Heart right ventricle (tissue), 16 donors: ENCODE measurements around the gene PHF19. TPM values are rescaled to one million over a fixed set of nuclear protein-coding genes. Genes with fewer than 3 reads are reported as not detected.
A peak's percentile ranks its signal among the peaks of the same experiment; 100 is the strongest.

ENCODE experiments used
- ATAC-seq, 8 donors: fragments of 200-7000 bp; cut with Tn5 transposase; one replicate each; pipeline ENCODE4 v1.9.1; 2020; ENCODE audit warnings: mild to moderate bottlenecking in 8 of 8, moderate library complexity in 8 of 8, moderate number of reproducible peaks in 1 of 8
- DNase-seq, 2 donors: peaks; one replicate each; pipeline ENCODE4 v3.0.0-alpha.2; 2020
- H3K27ac ChIP-seq, 10 donors: fragments of 200-600 bp; sonication (generic) in 2 of 10; one replicate each; pipeline versions ENCODE4 v1.5.0 to v1.8.0; 2020 to 2022; ENCODE audit warnings: mild to moderate bottlenecking in 3 of 10
- H3K27me3 ChIP-seq, 7 donors: fragments of 200-600 bp; one replicate each; pipeline ENCODE4 v1.8.0; 2021 to 2022; ENCODE audit warnings: mild to moderate bottlenecking in 2 of 7
- H3K36me3 ChIP-seq, 9 donors: fragments of 200-600 bp; sonication (generic) in 1 of 9; one replicate each; pipeline versions ENCODE4 v1.5.0 to v1.8.0; 2020 to 2022; ENCODE audit warnings: mild to moderate bottlenecking in 2 of 9
- H3K4me1 ChIP-seq, 9 donors: fragments of 200-600 bp; sonication (generic) in 1 of 9; one replicate each; pipeline versions ENCODE4 v1.5.0 to v1.8.0; 2020 to 2022; ENCODE audit warnings: mild to moderate bottlenecking in 4 of 9
- H3K4me3 ChIP-seq, 10 donors: fragments of 200-600 bp; sonication (generic) in 2 of 10; one replicate each; pipeline versions ENCODE4 v1.5.0 to v1.8.0; 2020 to 2022; ENCODE audit warnings: mild to moderate bottlenecking in 7 of 10, moderate library complexity in 2 of 10
- H3K9me3 ChIP-seq, 11 donors: fragments of 200-600 bp in 10 of 11; sonication (generic) in 2 of 11; one replicate each; pipeline versions ENCODE4 v1.5.0 to v1.8.0; 2013 to 2022; ENCODE audit warnings: mild to moderate bottlenecking in 2 of 11, control low read depth in 1 of 11, moderate library complexity in 1 of 11
- WGBS, 2 donors: extraction: QIAGEN DNeasy Blood & Tissue Kit; methylation state at CpG; one replicate each; pipeline ENCODE4 v1.1.7; 2013; ENCODE audit warnings: inconsistent platforms in 1 of 2; 5-methylcytosine and 5-hydroxymethylcytosine counted together
- intact Hi-C, 10 donors: fragments of 100-400 bp; cut with DNase I; formaldehyde crosslinking; loops; one replicate each; pipeline versions ENCODE4 v1.11.1 to v1.14.2; 2022
- polyA plus RNA-seq, 2 donors: library from polyadenylated mRNA; stranded (reverse); fragments of 200-250 nt; gene quantifications; one replicate each; pipeline ENCODE4 v1.2.3, GENCODE V29; 2013
- total RNA-seq, 10 donors: library from RNA; stranded (reverse); fragmentation: NEBNext Ultra II Directional in 3 of 10; extraction: Animal tissue kit (Norgen Biotek cat#: 25700) in 3 of 10; gene quantifications; one replicate each; pipeline versions ENCODE4 v1.2.1 to v1.2.4, GENCODE V29; 2021 to 2023
- TF ChIP-seq, protein P1 (sequence below), 9 donors: fragments of 200-600 bp; sonication (generic) in 2 of 9; IDR thresholded peaks; one replicate each; pipeline versions ENCODE4 v1.5.0 to v1.8.0; 2021 to 2022; ENCODE audit warnings: antibody characterized with exemption in 9 of 9, mild to moderate bottlenecking in 5 of 9, moderate library complexity in 1 of 9
- donor health status: Arrhythmogenic right ventricular cardiomyopathy.
- donor health status: ischemic (EF 13 %, LVEDD 7.1; RV severe dilation, severe dysfunction).
- donor health status: healthy with polysubstance abuse.
- donor health status: DM: no; HTN: yes; CAD: no.
- donor health status: DM: no; HTN: no; CAD: no.
- donor health status: ischemic (EF 25% LVEDD 6.9; RV normal size, moderate dysfunction).
- donor health status: ischemic (EF 25% LVEDD 5.7; RV mildly dilated, moderate dysfunction).
- donor health status: healthy.
- donor health status: DM: yes; HTN: yes; CAD: no.
- donor health status: Ischemic cardiomyopathy.
- donor health status: ischemic (EF 35%, LVEDD 5.7; RV mildly dilated, moderate dysfunction).
- donor health status: nonischemic (EF 11% LVEDD 7.7; RV severe dilation, severe dysfunction).
- donor health status: DM: yes; HTN: yes; CAD: no.
- donor health status: PGD.
- donor health status: ischemic (EF 29% LVEDD 5.4; RV normal size, mild dysfunction).
- donor health status: nonischemic (EF 23%, LVEDD 6.1; RV moderate dilation, normal function).

Gene PHF19
- total and polyA plus RNA-seq, 12 donors = 9.2 to 24.0 (median 12.8) TPM

DNA sequence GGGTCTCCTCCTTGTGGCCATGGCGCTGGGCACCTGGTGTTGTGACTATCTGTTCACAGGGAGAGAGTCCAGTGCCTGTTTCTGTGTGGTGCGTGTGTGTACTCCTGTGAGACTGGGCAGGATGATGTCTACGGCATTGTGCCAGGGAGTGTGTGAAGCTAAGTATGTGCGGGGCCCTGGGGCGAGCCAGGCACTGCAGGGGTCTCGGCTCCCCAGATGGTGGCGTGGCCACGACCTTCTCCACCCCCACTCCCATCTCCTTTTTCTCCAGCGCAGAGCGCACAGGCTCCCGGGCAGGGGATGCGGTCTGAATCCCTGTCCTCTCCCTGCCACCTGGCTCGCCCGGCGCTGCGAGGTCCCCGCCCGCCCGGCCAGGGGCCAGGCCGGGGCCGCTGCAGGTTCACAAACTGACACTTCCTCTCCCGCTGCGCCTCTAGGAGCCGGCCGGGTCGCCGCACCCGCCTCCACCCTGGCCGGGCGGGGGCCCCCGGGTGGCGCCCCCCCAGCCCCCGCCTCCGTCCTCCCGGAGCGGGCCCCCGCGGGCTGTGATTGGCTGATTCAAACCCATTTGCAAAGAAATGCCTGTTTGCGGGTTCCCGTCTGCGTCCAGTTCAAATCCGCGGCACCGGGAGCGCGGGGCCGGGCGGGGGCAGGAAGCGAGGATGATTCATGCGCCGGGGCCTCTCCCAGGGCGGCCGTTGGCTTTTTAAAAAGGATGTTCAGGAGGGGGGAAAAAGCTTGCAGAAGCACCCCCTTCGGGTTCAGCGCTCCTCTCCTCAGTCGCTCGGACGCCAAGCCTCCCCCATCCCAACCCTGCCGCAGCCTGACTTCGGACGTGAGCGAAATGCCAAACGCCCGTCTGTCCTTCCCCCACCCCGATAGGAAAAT, 790 bp downstream of the PHF19 start:
- H3K36me3 ChIP-seq = peaks cover 0 to 35% (median 0%) of the 10 kb centered on the region in 9 donors
- TF ChIP-seq, protein P1, sequence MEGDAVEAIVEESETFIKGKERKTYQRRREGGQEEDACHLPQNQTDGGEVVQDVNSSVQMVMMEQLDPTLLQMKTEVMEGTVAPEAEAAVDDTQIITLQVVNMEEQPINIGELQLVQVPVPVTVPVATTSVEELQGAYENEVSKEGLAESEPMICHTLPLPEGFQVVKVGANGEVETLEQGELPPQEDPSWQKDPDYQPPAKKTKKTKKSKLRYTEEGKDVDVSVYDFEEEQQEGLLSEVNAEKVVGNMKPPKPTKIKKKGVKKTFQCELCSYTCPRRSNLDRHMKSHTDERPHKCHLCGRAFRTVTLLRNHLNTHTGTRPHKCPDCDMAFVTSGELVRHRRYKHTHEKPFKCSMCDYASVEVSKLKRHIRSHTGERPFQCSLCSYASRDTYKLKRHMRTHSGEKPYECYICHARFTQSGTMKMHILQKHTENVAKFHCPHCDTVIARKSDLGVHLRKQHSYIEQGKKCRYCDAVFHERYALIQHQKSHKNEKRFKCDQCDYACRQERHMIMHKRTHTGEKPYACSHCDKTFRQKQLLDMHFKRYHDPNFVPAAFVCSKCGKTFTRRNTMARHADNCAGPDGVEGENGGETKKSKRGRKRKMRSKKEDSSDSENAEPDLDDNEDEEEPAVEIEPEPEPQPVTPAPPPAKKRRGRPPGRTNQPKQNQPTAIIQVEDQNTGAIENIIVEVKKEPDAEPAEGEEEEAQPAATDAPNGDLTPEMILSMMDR (IDR thresholded peaks at IDR 0.05) = peak in 2 of 9 donors; percentile 7 to 21
- no peaks in the 10 kb centered on the region for H3K27me3 ChIP-seq
- WGBS, 2 donors = 3 to 4% methylated on average over 58 to 65 of the region's 65 CpGs
- intact Hi-C loops = loop anchor here in 8 of 10 donors (2.0 to 10.0 kb wide), 6 partner anchors 51 to 199 kb away; partner anchors contain the start of genes CNTRL (in 1 of the 8) and TRAF1 (in 1 of the 8)
- H3K4me3 ChIP-seq = peak overlapping the region; percentile 49 to 86 (median 74)
- ATAC-seq (peak; percentile 70 to 83 (median 81)), DNase-seq (peak; percentile 82)
- peak overlapping the region; percentile 76 to 96 (median 92) for H3K27ac ChIP-seq
- no peaks in the 10 kb centered on the region for H3K9me3 ChIP-seq
- peaks cover 0 to 21% (median 9%) of the 10 kb centered on the region in 9 donors for H3K4me1 ChIP-seq

DNA sequence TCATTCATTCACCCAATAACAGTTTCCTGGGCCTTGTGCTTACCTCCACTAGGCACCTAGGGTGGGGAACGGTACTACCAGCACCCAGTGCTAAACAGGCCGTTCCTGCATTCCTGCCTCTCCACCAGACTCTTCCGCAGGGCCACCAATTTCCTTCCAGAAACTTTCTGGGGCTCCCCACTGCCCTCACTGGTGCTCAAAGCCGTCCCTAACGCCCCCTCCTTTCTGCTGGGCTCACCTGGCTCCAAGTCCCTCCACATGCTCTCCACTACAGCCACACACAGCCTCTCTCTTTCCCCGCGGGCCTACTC, 1.4 kb downstream of the PHF19 start:
- no peak for ATAC-seq
- H3K4me1 ChIP-seq = peaks cover 0 to 21% (median 9%) of the 10 kb centered on the region in 9 donors
- no peaks in the 10 kb centered on the region for H3K27me3 ChIP-seq
- H3K27ac ChIP-seq = peak overlapping the region; percentile 76 to 96 (median 92)
- DNase-seq = no peak
- intact Hi-C loops = loop anchor here in 5 of 10 donors (2.0 to 10.0 kb wide), 5 partner anchors 52 to 199 kb away; partner anchors contain the start of genes CNTRL (in 1 of the 5) and TRAF1 (in 1 of the 5)
- peak overlapping the region in 8 of 10 donors; percentile 49 to 86 (median 78) for H3K4me3 ChIP-seq
- no peaks in the 10 kb centered on the region for H3K9me3 ChIP-seq
- TF ChIP-seq, protein P1 (IDR thresholded peaks at IDR 0.05) = no peak
- WGBS, 2 donors = 66 to 71% methylated on average over 7 of the region's 7 CpGs
- H3K36me3 ChIP-seq = peaks cover 0 to 39% (median 0%) of the 10 kb centered on the region in 9 donors

DNA sequence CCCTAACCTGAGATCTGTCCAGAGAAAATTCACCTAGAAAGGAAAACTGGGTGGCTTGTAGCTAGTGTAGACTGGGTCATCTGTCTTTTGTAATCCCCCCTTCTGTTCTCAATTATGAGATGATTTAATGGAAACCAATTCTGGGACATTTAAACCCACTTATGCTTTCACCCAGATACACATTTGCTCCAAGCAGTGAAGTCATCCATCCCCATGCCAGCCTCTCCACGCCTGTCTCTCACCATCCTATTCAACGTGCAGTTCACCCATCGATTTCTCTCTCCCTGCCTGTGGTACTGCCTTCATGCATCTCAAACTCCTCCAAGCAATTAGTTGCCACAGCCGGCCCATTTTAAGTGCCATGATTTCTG, 1.8 kb downstream of the PHF19 start:
- no peak for ATAC-seq
- peaks cover 0 to 43% (median 0%) of the 10 kb centered on the region in 9 donors for H3K36me3 ChIP-seq
- H3K4me1 ChIP-seq = peaks cover 0 to 21% (median 9%) of the 10 kb centered on the region in 9 donors
- 82 to 88% methylated on average over 4 of the region's 4 CpGs for WGBS, 2 donors
- DNase-seq = no peak
- H3K27ac ChIP-seq = peak overlapping the region in 6 of 10 donors; percentile 91 to 96 (median 94)
- peak overlapping the region in 1 of 10 donors; percentile 82 for H3K4me3 ChIP-seq
- TF ChIP-seq, protein P1 (IDR thresholded peaks at IDR 0.05) = no peak
- H3K9me3 ChIP-seq = no peaks in the 10 kb centered on the region
- intact Hi-C loops = loop anchor here in 5 of 10 donors (2.0 to 10.0 kb wide), 5 partner anchors 52 to 200 kb away; partner anchors contain the start of genes CNTRL (in 1 of the 5) and TRAF1 (in 1 of the 5)
- H3K27me3 ChIP-seq = no peaks in the 10 kb centered on the region
